NCI-H1417 treated with DMSO at 0.1 percent for 48 hours (cell line): Measurements from ENCODE around the gene SLC22A4.

Experiments used
- DNase-seq: peaks from one replicate; lab custom pipeline; 2025; lab: John Stamatoyannopoulos, UW

The SLC22A4 gene

DNA sequence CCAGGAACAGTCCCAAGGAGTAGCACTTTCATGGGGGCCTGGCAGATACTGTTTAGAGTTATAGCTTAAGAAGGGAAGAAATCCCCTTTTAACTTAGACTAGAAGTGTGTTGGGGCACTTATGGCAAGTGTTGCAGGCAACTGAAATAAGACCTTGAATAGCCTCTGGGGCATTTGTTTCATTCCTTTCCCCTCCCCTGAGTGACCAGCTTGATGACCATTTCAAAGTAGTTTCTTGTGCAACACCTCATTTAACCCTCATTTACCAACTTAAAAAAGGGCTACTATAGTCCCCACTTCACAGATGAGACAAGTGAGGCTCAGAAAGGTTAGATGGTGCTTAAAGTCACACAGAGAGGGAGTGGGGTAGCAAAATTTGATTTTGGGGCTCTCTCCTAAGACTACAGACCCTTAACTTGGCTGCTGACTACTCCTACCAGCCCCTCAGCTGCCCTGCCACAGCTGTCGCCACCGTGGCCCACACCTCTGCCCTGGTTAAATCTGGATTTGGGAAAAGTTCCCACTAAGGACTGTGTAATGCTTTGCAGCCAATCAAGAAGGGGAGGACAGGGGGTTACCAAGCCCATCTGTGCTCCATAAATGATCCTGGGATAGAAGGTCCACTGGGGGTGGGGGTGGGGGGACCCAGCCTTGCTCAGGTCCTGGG, 31.2 kb upstream of the SLC22A4 start:
- no peak for DNase-seq

DNA sequence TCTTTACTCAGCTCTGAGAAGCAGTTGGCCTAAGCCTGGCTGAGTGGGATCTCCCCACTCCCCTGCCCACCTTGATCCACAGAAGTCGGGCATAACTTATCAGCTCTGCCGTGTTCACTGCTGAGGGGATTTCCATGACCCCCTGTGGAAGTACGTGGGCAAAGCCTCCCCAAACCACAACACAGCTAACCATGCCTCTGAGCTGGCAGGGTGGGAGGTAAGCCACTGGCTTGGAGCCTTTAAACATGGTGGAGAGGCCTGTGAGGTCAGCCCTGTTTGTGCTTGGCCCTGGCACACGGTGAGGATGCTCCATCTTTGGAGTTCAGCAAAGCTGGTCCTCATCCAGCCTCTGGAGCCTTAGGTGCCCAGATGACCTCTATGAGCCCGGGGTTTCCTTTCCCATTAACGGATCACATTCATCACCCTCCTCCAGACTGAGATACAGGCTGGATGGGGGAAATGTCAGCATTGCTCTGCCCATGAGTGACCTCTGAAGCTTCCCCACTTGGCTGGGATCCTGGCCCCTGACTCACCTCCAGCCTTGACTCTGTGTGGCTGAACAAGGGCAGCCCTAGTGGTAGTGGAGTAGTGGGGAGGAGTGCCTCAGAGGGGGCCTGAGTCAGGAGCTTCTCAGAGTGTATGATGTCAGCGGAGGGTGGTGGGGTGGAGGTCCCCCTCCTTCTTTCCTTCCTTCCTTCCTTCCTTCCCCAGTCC, 30.5 kb upstream of the SLC22A4 start:
- no peak for DNase-seq

DNA sequence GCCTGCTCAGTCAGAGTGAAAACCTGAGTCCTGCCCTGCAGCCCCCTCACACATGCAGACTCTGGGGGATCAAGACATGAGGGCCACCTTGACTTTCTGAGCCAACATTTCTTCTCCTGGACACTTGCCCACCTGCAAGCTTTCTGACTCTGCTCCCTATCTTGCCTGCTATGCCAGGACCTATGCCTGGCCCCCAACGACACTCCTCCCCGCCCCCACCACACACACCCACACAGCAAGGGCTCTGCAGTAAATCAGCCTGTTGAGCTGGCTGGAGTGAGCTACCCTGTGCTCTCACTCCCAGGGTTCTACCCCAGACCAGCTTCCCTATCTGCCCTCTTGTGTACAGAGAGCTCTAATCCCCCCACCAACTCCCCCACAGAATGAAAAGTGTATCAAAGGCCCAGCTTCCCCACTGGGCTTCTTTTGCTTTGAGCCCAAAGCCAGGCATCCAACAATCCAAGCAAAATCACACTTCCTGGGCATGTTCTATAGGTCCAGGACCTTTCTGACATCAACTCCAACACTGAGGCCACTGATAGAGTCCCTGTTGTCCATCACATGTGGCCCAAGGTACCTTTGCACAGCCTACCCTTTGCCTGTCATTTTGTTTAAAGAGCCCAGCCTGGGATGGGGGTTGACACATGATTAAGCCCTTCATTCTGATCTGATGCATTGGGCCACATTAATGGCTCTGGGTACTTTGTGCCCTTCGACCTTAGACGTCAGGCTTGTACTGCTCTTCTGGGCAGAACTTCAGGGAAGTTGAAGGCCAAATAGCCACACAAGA, 29.5 kb upstream of the SLC22A4 start:
- no peak for DNase-seq

DNA sequence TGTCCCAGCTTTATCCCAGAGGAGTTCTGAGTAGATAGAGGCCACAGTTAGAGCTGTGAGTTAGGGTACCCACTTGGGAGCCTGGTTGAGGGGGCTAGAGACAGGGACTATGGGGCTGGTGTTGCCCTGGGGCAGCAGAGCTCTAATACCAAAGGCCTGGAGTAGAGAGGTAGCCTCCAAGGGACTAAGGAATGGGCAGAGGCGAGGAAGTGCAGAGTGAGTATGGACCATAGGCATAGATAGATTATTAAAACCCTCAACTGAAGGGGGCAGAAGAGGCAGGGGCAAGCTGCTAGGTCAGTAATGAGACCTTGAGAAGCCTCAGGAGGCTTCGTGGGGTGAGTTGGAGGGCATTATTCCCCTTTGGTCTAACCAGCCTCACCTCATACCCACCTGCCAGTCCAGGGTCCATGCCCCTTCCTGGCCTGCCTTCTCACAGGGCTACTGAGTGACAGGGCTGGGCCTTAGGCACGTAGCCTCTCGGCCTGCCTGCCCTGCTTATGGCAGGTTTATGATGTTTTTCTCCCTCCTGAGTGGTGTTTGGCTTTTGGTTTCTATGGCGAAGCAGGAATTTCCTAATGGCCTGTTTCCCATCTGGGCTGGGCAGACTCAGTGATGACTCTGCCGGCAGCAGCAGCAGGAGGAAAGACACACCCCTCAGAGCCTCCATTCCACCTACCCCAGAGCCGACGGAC, 28.7 kb upstream of the SLC22A4 start:
- no peak for DNase-seq

DNA sequence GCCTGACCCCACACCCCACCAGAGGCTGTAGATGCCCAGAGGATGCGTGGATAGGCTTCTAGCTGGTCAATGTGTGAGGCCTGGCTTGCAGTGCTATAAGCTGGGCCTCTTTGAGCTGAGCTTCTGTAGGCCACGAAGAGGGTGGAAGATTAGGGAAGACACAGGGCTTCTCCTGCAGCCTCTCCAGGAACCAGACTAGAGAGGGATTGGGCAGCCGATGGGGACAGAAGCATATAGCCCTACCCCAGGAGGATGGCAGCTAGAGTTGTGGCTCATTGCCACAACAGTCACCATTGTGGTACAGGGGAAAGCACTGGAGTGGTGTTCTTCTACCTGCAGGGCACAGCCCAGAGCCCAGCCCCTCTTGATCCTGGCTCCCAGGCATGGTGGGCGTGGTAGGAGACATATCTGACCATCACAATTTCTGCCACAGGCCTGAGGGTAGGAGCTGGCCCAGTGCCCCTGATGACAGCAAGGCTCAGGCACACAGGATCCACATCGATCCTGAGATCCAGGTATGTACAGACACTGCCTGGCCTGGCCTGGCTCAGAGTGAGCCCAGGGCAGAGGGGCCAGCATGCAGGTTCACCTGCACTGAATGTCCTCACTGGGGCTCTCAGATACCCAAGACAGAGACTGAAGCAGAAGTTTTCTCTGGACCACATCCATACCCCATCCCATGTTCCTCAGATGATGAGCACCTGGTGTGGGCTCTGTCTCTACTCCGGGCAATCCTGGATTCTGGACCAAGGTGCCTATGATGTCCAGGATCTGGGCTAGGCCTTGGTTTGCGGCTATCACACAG, 28.0 kb upstream of the SLC22A4 start:
- no peak for DNase-seq

DNA sequence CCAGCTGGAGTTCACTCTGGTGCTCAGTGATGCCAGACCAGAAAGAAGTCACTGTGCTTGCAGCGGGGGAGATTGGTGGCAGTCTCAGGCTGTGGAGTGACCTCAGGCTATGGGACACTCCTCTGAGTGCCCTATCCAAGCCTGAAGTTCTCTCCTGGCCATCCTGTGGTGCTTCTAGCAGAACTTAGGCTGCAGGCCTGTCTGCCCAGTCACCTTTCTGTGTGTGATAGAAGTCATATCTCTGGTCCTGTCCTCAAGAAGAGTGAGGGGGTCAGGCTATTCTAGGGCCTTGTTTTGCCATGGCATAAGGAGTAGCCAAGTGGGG, 27.4 kb upstream of the SLC22A4 start:
- no peak for DNase-seq

DNA sequence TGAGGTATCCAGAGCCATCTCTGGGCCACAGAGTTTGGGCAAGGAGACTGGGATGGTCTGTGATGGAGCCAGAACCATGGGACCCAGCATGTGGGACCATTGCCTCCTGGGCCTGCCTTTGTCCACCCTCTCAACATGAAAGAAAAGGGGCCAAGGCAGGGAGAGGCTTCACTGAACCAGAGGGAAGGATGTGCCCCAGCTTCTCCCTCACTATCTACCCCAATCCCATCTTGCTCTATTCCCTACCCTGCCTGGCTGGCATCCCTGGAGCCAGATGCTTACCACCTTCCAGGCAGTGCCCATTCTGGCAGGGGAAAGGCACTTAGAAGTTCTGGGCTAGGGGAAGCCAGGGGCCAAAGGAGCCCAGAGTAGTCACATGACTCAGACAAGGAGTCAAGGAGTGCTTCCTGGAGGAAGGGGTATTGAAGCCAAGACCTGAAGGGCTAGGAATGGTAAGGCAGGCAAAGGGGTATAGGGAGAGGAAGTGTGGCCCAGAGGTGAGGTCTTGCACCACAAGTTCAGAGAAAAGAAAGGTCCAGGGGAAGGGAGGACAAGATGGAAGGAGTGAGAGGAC, 26.9 kb upstream of the SLC22A4 start:
- DNase-seq = no peak

DNA sequence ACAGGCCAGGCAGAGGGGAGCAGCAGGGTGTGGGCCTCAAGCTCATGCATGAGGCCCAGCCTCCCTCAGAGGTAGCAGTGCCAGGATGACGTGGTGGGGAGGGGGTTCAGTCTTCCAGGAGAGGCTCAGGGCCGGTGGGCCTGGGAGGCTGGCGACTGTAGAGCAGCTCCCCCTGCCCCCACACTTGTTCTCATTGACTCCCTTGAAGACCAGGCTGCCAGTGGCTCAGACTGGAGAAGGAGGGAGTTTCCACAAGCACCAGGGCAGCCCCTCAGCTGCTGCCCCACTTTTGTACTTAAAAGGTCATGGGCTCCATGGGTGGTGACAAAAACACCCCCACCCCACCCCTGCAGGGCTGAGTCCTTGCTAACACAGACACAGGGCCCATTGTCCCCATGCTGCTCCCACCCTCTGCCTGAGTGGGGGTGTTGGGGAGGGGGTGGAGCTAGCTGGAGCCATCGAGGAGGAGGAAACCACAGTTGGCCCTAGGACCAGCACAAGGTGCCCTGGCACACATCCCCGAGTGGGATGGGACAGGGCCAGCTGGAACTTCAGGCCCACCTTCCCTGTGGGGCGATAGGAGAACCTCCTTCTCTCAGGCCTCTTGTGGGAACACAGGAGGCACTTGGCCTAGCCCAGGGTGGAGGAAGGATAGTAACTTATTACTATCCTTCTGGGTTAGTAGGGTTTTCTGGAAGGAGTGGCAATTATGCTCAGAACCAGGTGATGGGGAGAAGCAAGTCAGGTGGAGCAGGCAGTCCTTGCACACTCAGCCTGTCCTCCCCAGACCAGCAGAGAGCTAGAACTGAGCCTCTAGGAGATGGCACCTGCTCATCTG, 26.0 kb upstream of the SLC22A4 start:
- no peak for DNase-seq

DNA sequence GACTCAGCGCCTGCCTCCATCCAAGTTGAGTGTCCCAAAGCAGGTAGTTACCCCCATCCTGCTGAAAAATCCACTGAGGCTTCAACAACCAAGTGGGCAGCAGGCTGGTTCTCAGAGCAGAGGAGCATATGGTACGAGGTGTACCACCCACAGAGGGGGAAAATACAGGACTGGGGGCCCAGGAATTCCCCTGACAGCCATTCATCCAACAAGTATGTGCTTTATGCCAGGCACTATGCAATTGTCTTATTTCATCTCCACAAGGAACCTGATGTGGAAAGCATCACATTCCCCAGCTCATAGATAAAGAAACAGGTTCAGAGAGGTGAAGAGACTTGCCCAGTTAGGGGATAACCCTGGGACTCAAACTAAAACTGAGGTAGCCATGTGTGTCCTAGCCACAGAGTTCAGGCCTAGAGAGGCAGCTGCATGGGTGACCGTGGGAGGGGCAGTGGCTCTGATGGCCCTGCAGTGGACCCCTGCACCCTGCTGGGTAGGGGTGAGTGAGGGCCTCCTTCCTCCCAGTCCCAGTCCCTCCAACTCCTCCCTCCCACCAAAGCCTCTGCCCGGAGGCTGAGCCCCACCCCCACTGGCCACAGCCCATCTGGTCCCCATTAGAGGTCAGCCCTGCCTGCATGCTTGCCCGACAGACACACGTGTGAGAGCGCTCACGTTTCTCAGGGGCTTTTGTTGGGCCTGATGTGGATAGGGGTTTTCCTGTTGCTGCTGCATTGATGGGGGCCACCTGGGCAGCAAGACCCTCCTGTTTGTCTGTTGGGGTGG, 25.2 kb upstream of the SLC22A4 start:
- DNase-seq = no peak

DNA sequence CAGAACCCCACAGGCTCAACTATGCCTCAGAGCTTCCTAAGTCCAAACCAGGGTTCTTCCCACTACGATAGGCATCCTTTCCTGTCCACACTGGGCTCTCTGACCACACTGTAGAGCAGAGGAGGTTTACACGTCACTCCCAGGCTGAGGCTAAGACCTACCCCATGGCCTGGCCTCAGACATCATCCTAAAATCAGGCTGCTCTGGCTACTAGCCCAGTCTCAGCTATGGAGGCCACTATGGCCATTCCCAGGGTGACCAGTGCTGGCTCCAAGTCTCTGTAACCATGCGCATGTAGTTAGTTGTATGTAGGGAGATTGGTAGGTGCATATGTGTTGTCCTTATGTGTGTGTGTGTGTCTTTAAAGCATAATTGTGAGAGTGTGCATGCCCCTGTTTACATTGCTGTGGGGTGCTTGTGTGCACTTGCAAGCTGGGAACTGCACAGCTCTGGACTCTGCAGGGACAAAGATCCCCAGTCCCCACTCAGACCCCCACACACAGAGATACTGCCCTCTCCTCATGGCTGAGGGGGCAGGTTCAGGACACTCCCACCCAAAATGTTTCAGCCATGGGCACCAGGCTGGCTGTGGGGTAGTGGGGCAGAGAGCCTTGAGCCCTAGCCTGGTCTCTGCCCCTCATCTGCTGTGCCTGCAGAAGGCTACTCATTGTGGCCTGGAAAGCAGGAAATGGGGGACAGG, 24.4 kb upstream of the SLC22A4 start:
- DNase-seq = no peak

DNA sequence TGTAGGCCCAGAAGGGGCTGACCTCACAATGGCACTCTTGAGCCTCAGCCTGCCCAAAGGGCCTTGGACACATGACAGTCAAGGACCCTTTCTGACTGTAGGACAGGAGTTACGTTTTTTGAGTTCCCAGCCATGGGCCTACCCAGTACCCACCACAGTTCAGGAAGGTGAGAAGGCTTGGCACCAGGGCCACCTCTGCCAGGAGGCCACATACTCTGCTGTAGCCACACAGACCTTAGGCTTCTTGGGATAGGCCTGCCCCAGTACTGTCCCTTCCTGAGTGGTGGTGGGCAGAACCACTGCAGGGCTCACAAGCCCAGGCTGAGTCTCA, 23.9 kb upstream of the SLC22A4 start:
- DNase-seq = no peak

DNA sequence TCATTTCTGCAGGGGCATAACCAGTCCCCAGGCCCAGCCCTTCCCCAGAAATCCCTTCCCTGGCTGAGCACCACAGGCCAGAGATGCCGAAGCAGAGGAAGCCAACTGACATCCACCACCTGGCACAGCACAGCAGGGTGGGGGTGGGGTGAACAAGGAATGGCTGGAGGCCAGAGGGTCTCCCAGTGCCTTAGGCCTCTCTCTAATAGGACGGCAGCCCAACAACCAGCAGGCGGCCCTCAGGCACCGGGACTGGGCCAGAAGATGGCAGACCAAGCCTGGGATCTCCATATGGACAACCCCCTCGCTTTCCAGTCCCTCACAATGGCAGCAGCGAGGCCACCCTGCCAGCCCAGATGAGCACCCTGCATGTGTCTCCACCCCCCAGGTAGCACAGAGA, 23.5 kb upstream of the SLC22A4 start:
- no peak for DNase-seq

DNA sequence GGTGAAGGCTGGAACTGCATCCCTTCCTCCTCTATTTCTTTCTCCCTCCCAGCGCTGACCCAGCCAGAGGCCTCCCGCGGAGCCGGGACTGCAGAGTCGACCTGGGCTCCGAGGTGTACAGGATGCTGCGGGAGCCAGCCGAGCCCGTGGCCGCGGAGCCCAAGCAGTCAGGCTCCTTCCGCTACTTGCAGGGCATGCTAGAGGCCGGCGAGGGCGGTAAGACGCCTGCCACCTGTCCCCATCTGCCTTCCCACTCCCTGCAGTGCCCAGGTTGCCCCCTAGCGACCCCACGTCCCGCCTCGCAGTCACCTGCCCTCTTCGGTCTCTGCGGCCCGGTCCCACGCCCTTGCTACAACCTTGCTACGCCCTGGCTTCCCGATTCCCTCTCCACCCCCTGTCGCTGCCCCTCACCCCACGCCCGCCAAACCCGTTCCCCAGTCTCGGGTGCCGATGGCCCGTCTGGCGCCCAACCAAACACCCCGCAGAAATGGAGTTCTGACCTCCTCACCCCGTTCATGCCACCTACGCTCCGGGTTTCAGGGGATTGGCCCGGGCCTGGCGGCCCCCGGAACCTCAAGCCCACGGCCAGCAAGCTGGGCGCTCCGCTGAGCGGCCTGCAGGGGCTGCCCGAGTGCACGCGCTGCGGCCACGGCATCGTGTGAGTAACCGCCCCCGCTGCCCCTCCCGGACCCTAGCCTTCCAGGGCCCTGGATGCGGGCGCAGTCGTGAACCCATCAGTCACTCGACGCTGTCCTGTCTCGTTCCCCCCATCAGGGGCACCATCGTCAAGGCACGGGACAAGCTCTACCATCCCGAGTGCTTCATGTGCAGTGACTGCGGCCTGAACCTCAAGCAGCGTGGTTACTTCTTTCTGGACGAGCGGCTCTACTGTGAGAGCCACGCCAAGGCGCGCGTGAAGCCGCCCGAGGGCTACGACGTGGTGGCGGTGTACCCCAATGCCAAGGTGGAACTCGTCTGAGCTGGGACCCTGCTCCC, 22.6 kb upstream of the SLC22A4 start:
- DNase-seq = no peak

DNA sequence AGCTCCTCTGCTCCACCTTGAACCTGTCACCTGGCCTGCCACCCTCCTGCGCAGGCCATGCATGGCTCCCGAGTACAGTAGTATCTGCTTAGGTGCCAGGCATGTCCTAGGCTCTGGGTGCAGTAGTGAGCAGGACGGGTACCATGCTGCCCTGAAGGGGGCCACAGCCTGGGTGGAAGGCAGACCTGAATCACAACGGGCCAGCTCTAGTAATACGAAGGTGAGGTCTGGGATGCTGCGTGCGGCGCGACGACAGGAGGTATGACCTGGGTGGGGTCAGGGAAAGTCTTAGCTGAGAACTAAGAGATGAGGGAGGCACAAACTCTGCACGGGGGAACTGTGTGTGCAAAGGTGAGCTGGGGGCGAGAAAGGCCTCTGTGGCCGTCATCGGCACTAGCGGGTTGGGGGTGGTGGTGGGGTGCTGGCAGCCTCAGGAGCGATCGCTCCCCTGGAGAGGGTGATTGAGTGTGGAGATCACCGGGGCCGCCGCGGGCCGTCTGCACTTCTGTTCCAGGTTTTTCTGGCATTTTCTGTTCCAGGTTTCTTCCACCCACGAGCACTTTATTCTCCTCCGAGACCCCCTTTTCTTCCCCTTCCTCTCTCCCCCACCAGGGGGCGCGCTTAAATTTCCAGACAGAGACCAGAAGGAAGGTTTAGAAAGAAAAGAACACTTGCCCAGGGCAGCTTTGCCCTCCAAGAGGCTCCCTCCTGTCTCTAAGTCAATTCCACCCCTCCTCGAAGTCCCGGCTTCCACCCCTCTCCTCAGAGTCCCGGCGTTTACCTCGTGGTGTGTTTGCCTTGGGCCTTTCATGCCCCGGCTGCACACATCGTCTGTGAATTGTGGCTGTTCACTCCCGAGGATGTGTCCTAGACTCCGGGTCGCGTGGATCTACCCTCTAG, 21.6 kb upstream of the SLC22A4 start:
- no peak for DNase-seq

DNA sequence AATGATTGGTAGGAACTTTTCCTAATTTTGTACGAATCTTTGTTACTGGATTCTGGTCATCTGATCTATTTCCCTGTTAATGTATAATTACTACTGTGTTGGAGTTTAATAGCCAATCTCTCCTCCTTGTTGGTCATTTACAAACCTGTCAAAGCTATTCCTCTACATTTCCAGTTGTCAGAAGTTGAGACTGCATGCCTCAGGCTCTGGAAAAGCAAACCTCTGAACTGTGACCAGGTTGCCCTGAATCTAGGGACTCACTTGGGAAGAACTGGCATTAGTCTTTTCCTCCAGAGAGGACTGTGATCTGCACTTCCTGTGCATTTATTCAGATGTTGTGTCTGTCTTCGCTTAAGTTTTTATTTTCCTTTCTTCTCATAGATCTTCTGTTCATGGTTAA, 20.6 kb upstream of the SLC22A4 start:
- no peak for DNase-seq

DNA sequence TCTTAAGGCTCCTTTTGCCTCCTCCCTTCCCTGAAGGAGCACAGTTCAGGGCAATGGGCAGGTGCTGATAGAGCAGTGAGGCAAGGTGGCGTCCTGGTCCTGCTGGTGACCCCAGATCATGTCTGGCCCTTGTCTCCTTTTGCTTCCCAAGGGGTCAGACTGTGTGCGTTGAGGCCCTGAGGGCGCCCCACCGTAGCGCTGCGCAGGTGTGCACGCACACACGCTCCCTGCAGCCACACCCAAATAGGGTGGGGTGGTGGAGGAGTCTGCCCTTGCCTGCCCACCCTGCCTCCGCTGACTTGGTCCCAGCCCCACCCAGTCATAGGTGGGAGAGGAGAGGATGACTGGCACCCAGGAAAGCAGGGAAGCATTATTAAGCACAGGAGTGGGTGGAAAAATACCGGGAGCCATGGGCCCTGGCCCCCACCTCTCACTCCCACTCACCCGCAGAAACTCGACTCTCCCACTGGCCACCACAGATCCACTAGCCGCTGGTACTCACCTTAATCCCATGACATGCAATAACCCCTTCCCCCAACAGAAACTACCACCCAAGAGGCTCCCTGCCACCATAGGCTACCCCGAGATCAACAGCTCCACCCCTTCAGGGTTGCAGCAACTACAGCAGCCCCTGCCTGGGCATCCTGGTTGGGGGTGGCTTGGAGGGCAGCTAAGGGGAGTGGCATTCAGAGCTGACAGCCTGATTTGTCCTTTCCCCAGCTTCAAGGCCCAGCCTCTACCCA, 20.0 kb upstream of the SLC22A4 start:
- DNase-seq = no peak
